Measurements from ENCODE around the gene COX15.

COX15 gene

DNA sequence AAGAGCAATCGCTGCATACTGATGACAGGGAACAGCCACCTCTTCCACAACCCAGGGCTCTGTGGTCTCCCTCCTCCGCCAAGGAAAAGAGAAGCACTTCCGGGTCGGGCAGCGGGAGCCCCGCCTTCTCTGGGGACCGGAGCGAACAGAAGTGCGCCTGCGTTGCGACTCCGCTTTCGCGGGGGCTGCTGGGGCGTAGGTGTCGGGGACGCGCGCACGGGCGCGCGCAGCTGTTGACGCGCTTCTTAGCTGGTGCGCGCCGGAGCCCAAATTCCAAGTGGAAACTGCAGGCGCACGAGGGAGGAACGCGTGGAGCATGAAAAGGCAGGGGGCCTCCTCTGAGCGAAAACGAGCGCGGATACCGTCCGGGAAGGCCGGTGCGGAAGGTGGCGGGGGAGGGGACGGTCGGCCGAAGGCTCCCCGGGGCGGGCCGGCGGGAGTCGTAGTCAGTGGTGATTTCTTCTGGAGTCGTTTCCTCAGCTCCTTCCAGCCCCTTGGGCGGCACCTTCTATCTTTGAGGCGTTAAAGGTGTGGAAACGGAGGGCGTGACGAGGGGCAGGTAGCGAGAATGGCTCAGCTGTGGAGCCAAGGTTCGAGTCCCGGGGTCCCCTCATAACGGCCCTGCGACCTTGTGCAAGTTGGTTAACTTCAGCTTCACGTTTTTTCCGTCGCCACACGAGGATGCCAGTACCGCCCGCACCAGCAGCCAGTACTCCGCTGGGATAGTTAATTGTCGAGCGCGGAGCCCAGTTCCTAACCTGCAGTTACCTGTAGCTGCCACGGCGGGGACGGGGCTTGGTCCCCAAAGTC, at the start of gene COX15, which contains the start of gene CUTC:
COX15 (minus strand) TSS at position 95 of the 810 bp plus-strand sequence; CDS start at position 17, 78 bp downstream.
CUTC (plus strand) TSS at position 202 of the 810 bp plus-strand sequence; CDS start at position 317, 115 bp downstream.
- TF ChIP-seq, protein P1, sequence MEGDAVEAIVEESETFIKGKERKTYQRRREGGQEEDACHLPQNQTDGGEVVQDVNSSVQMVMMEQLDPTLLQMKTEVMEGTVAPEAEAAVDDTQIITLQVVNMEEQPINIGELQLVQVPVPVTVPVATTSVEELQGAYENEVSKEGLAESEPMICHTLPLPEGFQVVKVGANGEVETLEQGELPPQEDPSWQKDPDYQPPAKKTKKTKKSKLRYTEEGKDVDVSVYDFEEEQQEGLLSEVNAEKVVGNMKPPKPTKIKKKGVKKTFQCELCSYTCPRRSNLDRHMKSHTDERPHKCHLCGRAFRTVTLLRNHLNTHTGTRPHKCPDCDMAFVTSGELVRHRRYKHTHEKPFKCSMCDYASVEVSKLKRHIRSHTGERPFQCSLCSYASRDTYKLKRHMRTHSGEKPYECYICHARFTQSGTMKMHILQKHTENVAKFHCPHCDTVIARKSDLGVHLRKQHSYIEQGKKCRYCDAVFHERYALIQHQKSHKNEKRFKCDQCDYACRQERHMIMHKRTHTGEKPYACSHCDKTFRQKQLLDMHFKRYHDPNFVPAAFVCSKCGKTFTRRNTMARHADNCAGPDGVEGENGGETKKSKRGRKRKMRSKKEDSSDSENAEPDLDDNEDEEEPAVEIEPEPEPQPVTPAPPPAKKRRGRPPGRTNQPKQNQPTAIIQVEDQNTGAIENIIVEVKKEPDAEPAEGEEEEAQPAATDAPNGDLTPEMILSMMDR (IDR thresholded peaks at IDR 0.05; ENCODE audit: borderline replicate concordance, control extremely low read depth, extremely low read depth, insufficient read depth, missing control alignments) = peak; percentile 25
- peak; percentile 94 for DNase-seq (ENCODE audit: low spot score)
- in situ Hi-C loops (cut with MboI; ENCODE audit: low sequenced_read_pairs, unreplicated experiment) = no loop called here

GRCh38 chr10:99779335-99779734, 47.4 kb upstream of the COX15 start:
- DNase-seq (ENCODE audit: low spot score) = no peak
- TF ChIP-seq, protein P1 (IDR thresholded peaks at IDR 0.05; ENCODE audit: borderline replicate concordance, control extremely low read depth, extremely low read depth, insufficient read depth, missing control alignments) = no peak
- in situ Hi-C loops (cut with MboI; ENCODE audit: low sequenced_read_pairs, unreplicated experiment) = no loop called here

GRCh38 chr10:99777918-99778714, 46.2 kb upstream of the COX15 start:
- in situ Hi-C loops (cut with MboI; ENCODE audit: low sequenced_read_pairs, unreplicated experiment) = no loop called here
- TF ChIP-seq, protein P1 (IDR thresholded peaks at IDR 0.05; ENCODE audit: borderline replicate concordance, control extremely low read depth, extremely low read depth, insufficient read depth, missing control alignments) = no peak
- no peak for DNase-seq (ENCODE audit: low spot score)

DNA sequence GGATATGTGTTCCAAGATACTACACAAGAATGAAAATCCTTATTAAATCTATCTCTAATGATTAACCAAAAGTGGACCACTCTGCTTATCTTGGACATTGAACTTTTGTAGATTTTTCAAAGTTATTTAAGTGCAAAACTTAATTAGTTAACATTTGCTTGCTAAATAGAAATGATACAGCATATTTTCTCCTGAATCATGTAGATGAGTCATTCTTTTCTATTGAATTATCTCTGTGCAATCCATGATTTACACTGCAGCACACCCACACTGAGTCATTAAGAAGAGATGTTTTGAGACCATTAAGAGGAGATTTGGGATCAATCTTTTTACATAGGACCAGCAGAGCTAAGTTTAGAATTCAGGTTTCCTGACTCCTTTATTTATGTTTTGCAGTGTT, 43.9 kb upstream of the COX15 start:
- DNase-seq (ENCODE audit: low spot score) = no peak
- TF ChIP-seq, protein P1 (IDR thresholded peaks at IDR 0.05; ENCODE audit: borderline replicate concordance, control extremely low read depth, extremely low read depth, insufficient read depth, missing control alignments) = no peak
- in situ Hi-C loops (cut with MboI; ENCODE audit: low sequenced_read_pairs, unreplicated experiment) = no loop called here

DNA sequence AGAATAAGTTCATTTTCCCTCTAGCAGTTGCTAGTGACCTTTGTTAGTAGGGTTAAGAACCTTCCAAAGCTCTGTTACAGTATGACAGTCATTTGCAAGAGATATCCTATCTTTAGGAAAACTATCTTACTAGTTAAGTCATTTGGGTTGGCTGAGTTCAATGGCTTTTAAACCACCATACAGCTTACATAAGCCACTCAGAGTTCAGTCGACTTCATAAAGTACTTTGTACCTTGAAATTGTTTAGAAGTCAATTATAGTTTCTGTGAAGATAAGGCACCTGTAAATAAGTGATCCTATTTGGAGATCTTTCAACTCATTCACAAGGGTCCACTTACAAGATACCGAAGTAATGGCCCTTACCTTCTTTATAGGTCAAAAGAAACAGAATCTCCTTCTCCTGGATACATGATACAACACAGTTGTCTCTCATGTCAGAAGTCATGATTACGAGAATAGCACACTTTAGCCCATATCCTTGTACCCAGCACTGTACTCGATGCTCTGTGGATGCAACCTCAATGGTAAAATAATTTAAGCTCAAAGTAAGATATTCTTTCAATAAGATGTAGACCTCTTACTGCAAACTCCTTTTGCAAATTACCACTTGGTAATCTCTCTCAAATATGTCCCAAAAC, 38.6 kb upstream of the COX15 start:
- no peak for DNase-seq (ENCODE audit: low spot score)
- in situ Hi-C loops (cut with MboI; ENCODE audit: low sequenced_read_pairs, unreplicated experiment) = no loop called here

More for the DNA sequence above, 38.6 kb upstream of the COX15 start:
- TF ChIP-seq, protein P1 (IDR thresholded peaks at IDR 0.05; ENCODE audit: borderline replicate concordance, control extremely low read depth, extremely low read depth, insufficient read depth, missing control alignments) = no peak

All from GM13976 (cell line).